ENCODE results near the gene BLCAP. TPM values are rescaled to one million over a fixed set of nuclear protein-coding genes. Genes with fewer than 3 reads are reported as not detected.

BLCAP gene
- total and polyA plus RNA-seq, 5 donors: 87.4 to 103 (median 97.9) TPM

Other genes starting within 250 kb of the BLCAP start
- 10 to 100 TPM; 22.9 to 30.6 (median 29.5) TPM for gene MANBAL, start 238.2 kb downstream of the BLCAP start, total RNA-seq
- gene MANBAL, start 238.2 kb downstream of the BLCAP start, polyA plus RNA-seq: 34.8 TPM
- 10 to 100 TPM; 11.8 to 14.0 (median 13.4) TPM for gene SRC, start 181.7 kb downstream of the BLCAP start, total RNA-seq
- 9.5 TPM for gene SRC, start 181.7 kb downstream of the BLCAP start, polyA plus RNA-seq
- 1 to 10 TPM in 1 of 4 donors, under 1 TPM in 2, not detected in 1; 0.60 to 1.1 (median 0.82) TPM for gene NNAT, start 6.6 kb downstream of the BLCAP start, total RNA-seq
- gene NNAT, start 6.6 kb downstream of the BLCAP start, polyA plus RNA-seq: 1.2 TPM
- gene CTNNBL1, start 166.2 kb upstream of the BLCAP start, total RNA-seq: 10 to 100 TPM; 52.9 to 65.7 (median 59.5) TPM
- 43.8 TPM for gene CTNNBL1, start 166.2 kb upstream of the BLCAP start, polyA plus RNA-seq

All from right cardiac atrium (tissue), 5 donors.